GM10266 (cell line): ENCODE measurements around the gene P2RY12.

Source experiments
- DNase-seq: peaks from one replicate; pipeline ENCODE4 v3.0.0; 2012; ENCODE audit errors: extremely low spot score
- TF ChIP-seq, protein P1 (sequence below): IDR thresholded peaks from 2 replicates; pipeline ENCODE4 v1.5.1; 2012; ENCODE audit warnings: mild to moderate bottlenecking, low read depth; ENCODE audit not compliant: control insufficient read depth, insufficient read depth; ENCODE audit errors: missing control alignments

The P2RY12 gene

DNA sequence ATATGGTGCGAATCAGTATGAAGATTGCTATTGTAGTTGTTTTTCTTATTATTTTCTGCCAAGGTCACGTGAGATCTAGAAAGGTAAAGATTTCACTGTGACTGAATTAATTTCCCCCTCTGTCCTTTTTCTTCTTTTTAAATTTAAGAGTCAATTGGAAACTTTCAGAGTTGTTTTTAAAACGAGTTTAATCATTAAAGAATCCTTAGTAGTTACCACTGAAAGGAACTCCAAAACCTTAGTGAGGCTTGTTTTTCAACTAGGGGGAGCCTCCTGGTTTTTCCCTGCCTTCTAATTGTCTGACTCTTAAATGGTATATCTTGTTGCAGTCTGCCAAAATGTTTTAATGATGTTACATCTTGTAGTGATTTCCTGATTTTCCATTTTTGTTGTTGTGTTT lies 17.6 kb downstream of the P2RY12 start:
- TF ChIP-seq, protein P1, sequence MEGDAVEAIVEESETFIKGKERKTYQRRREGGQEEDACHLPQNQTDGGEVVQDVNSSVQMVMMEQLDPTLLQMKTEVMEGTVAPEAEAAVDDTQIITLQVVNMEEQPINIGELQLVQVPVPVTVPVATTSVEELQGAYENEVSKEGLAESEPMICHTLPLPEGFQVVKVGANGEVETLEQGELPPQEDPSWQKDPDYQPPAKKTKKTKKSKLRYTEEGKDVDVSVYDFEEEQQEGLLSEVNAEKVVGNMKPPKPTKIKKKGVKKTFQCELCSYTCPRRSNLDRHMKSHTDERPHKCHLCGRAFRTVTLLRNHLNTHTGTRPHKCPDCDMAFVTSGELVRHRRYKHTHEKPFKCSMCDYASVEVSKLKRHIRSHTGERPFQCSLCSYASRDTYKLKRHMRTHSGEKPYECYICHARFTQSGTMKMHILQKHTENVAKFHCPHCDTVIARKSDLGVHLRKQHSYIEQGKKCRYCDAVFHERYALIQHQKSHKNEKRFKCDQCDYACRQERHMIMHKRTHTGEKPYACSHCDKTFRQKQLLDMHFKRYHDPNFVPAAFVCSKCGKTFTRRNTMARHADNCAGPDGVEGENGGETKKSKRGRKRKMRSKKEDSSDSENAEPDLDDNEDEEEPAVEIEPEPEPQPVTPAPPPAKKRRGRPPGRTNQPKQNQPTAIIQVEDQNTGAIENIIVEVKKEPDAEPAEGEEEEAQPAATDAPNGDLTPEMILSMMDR: no peak

DNA sequence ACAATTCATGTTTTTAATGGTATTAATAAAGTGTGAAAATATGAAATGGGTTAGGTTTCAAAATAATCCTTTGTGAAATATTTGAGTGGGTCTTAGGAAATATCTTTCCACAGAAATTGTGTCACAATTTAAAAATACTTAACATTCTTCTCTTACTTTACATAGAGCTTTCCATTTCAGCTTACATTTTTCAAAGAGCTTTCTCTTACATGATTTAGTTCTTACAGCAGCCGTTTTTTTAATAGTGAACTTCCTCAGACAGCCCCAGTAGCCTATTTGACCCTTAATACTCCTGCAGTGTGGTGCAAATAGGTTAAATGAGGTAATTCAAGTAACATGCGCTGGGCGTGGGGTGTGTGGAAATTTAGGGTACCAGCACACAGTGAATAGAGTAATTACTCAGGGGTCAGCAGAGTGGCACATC lies 21.8 kb downstream of the P2RY12 start:
- TF ChIP-seq, protein P1: no peak
- no peak for DNase-seq

More for the DNA sequence above, 17.6 kb downstream of the P2RY12 start:
- no peak for DNase-seq

GRCh38 chr3:151357463-151357850 lies 27.1 kb downstream of the P2RY12 start:
- TF ChIP-seq, protein P1: no peak
- DNase-seq: no peak

DNA sequence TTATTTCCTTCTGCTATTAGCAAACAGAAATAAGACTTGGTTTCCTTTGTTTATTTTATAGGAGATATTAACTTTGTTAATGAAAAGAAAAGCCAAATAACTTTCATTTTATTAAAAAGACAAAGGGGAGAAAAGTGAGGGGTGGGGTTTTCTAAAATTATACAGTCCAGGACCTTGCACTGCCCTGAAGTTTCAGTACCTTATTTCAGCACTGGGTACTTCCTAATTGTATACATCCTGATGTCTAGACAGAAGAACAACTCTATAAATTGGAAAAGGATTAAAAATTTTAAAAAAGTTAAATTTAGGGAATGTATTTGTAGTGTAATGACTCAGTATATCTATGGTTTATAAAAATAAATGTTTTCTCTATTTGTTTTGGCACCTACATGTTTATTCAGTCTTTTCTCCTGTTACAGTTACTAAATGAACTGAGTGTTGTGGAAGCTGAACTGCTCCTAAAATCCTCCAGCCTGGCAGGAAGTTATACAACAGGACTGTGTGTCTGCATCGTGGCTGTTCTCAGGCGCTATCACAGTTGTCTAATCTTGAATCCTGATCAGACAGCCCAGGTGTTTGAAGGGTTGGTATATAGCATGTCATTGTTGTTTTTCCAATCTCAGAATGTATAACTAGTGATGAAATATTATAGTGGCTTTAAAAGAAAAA lies 27.6 kb downstream of the P2RY12 start:
- no peak for DNase-seq
- TF ChIP-seq, protein P1: no peak

GRCh38 chr3:151351648-151352047 lies 32.9 kb downstream of the P2RY12 start:
- TF ChIP-seq, protein P1: no peak
- DNase-seq: no peak

DNA sequence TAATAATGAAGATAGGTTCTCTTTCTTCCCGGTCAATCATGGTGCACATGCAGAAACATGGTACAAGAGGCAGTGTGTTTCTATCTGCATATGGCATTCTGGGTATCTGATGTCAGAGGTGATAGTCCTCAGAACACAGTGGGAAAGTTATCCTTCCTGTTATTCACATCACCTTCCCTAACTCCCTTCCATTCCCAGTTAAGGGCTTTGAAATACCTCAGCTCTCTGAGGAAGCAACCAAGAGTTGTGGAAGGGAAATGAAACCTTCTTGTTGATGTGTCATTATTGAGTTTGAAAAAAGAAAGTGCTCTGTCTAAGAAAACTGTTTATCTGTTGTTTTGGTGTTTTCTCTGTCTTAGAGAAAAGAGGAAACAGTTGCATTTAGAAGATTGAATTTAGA lies 33.3 kb downstream of the P2RY12 start:
- TF ChIP-seq, protein P1: no peak

DNA sequence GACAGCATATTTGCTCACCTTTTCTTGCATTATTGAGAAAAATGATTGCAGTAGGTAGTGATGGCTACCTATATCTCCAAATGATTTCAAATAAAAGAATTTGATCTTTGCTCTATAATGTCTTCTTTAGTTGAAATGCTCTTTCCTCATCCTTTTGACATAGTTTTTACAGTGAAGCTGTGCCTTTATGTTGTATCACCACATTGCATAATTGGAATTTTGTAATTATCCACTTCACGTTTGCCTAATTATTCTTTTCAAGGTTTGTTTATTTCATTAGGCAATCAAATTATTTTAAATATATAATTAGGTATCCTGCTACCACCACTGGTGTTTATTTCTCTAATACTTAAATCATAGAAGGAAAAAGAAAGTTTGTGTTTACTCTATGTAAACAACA lies 33.9 kb downstream of the P2RY12 start:
- TF ChIP-seq, protein P1: no peak
- DNase-seq: no peak

More for the DNA sequence above, 33.3 kb downstream of the P2RY12 start:
- peak; percentile 5 for DNase-seq
